IMR-90 (cell line): Measurements from ENCODE around the gene SFTPD. TPM values are rescaled to one million over a fixed set of nuclear protein-coding genes. Genes with fewer than 3 reads are reported as not detected.

Experiments used
- ATAC-seq: fragments of 200-7000 bp; cut with Tn5 transposase; 2 replicates; pipeline ENCODE4 v1.9.1; 2020; ENCODE audit warnings: low read depth, mild to moderate bottlenecking, moderate library complexity
- BruUV-seq: library from RNA; stranded (reverse); fragments of 400-500 nt; replicated peaks from 2 replicates; lab custom pipeline; 2021; lab: Mats Ljungman, UMichigan
- CTCF ChIA-PET: fragments of 300-600 bp; formaldehyde crosslinking; extraction: SDS; loops from one replicate; lab custom pipeline; 2021; ENCODE audit warnings: antibody characterized with exemption; lab: Yijun Ruan, JAX
- POLR2A ChIA-PET: fragments of 300-600 bp; sonication (Branson Sonifier 250); formaldehyde crosslinking; loops from one replicate; lab custom pipeline; 2022; ENCODE audit warnings: antibody characterized with exemption; ENCODE audit not compliant: unreplicated experiment; lab: Charles Lee
- DNase-seq: peaks from one replicate; pipeline ENCODE4 v3.0.0; 2013
- H2AFZ ChIP-seq: replicated peaks from 2 replicates; pipeline ENCODE3; 2013; ENCODE audit warnings: low read length, mild to moderate bottlenecking; ENCODE audit not compliant: poor library complexity
- H2AK5ac ChIP-seq: 2 replicates; pipeline ENCODE4 v1.6.1; 2013; ENCODE audit warnings: low read depth, low read length, inconsistent platforms
- H2AK9ac ChIP-seq: replicated peaks from 2 replicates; pipeline ENCODE3; 2013; ENCODE audit warnings: mild to moderate bottlenecking, low read depth, low read length, moderate library complexity; ENCODE audit not compliant: poor library complexity
- H2BK120ac ChIP-seq: 2 replicates; pipeline ENCODE4 v1.6.1; 2013; ENCODE audit warnings: low read depth, low read length, inconsistent platforms
- H2BK15ac ChIP-seq: 3 replicates; pipeline ENCODE4 v1.6.1; 2013; ENCODE audit warnings: low read depth, low read length, inconsistent platforms
- H2BK20ac ChIP-seq: 2 replicates; pipeline ENCODE4 v1.6.1; 2013; ENCODE audit warnings: low read depth, mild to moderate bottlenecking, inconsistent platforms, low read length, moderate library complexity
- H2BK5ac ChIP-seq: 2 replicates; pipeline ENCODE4 v1.6.1; 2013; ENCODE audit warnings: mild to moderate bottlenecking, low read depth, low read length, inconsistent platforms; ENCODE audit not compliant: poor library complexity, severe bottlenecking
- H3K14ac ChIP-seq: replicated peaks from 2 replicates; pipeline ENCODE4 v1.6.1; 2013; ENCODE audit warnings: low read depth, low read length, inconsistent platforms
- H3K18ac ChIP-seq: 2 replicates; pipeline ENCODE4 v1.6.1; 2013; ENCODE audit warnings: low read depth, low read length, control low read depth
- H3K23ac ChIP-seq: 2 replicates; pipeline ENCODE4 v1.6.1; 2013; ENCODE audit warnings: low read depth, low read length, inconsistent platforms
- H3K27ac ChIP-seq: 2 replicates; pipeline ENCODE4 v1.5.1; 2013; ENCODE audit warnings: mild to moderate bottlenecking, control low read depth, low read length; ENCODE audit not compliant: insufficient read depth
- H3K27me3 ChIP-seq: 2 replicates; pipeline ENCODE4 v1.6.1; 2013; ENCODE audit warnings: low read length; ENCODE audit not compliant: control insufficient read depth, insufficient read depth
- H3K36me3 ChIP-seq: 2 replicates; pipeline ENCODE4 v1.6.1; 2013; ENCODE audit warnings: low read length, mixed read lengths; ENCODE audit not compliant: control insufficient read depth, insufficient read depth
- H3K4ac ChIP-seq: 2 replicates; pipeline ENCODE4 v1.6.1; 2013; ENCODE audit warnings: low read depth, low read length, inconsistent platforms
- H3K4me1 ChIP-seq: 2 replicates; pipeline ENCODE4 v1.6.1; 2013; ENCODE audit warnings: low read length, mixed read lengths; ENCODE audit not compliant: control insufficient read depth, insufficient read depth
- H3K4me2 ChIP-seq: 2 replicates; pipeline ENCODE4 v1.6.1; 2013; ENCODE audit warnings: low read depth, mild to moderate bottlenecking, control low read depth, low read length, moderate library complexity
- H3K4me3 ChIP-seq: 2 replicates; pipeline ENCODE4 v1.5.1; 2013; ENCODE audit warnings: low read depth, mild to moderate bottlenecking, control low read depth, low read length, moderate library complexity; ENCODE audit not compliant: insufficient read depth
- H3K56ac ChIP-seq: 2 replicates; pipeline ENCODE4 v1.6.1; 2013; ENCODE audit warnings: low read length, inconsistent platforms; ENCODE audit not compliant: insufficient read depth; ENCODE audit errors: extremely low read depth
- H3K79me1 ChIP-seq, 2 experiments: 2 replicates each; pipeline ENCODE4 v1.6.1; 2013; ENCODE audit warnings: low read length in 2 of 2, inconsistent platforms in 1 of 2, low read depth in 1 of 2
- H3K9ac ChIP-seq: 2 replicates; pipeline ENCODE4 v1.6.1; 2013; ENCODE audit warnings: low read depth, low read length, control low read depth
- H3K9me1 ChIP-seq: 2 replicates; pipeline ENCODE4 v1.6.1; 2013; ENCODE audit warnings: low read length, inconsistent platforms; ENCODE audit not compliant: insufficient read depth
- H3K9me3 ChIP-seq: 2 replicates; pipeline ENCODE4 v1.6.1; 2013; ENCODE audit warnings: low read length; ENCODE audit not compliant: control insufficient read depth, insufficient read depth
- H4K20me1 ChIP-seq: 2 replicates; pipeline ENCODE4 v1.6.1; 2013; ENCODE audit warnings: low read length, inconsistent platforms; ENCODE audit not compliant: insufficient read depth
- H4K5ac ChIP-seq: 2 replicates; pipeline ENCODE4 v1.6.1; 2013; ENCODE audit warnings: mild to moderate bottlenecking, low read depth, low read length, control low read depth
- H4K8ac ChIP-seq, 2 experiments: 2 replicates each; pipeline ENCODE4 v1.6.1; 2013; ENCODE audit warnings: low read depth in 2 of 2, low read length in 2 of 2, control low read depth in 1 of 2, inconsistent platforms in 1 of 2
- H4K91ac ChIP-seq: 2 replicates; pipeline ENCODE4 v1.6.1; 2013; ENCODE audit warnings: low read depth, low read length, inconsistent platforms; ENCODE audit not compliant: insufficient read depth
- ELK1 ChIP-seq: fragments of 150-350 bp; IDR thresholded peaks from 2 replicates; pipeline ENCODE4 v1.6.1; 2016; ENCODE audit warnings: low read depth, mild to moderate bottlenecking, low read length, moderate library complexity, borderline replicate concordance
- FOS ChIP-seq: fragments of 150-350 bp; IDR thresholded peaks from 2 replicates; pipeline ENCODE4 v1.6.1; 2016; ENCODE audit warnings: low read depth, low read length
- NFE2L2 ChIP-seq: fragments of 150-350 bp; IDR thresholded peaks from 2 replicates; pipeline ENCODE4 v1.6.1; 2016; ENCODE audit warnings: low read depth, mild to moderate bottlenecking, low read length
- POLR2A ChIP-seq: IDR thresholded peaks from 2 replicates; pipeline ENCODE4 v1.6.1; 2012; ENCODE audit warnings: mild to moderate bottlenecking, low read depth, low read length
- RFX5 ChIP-seq: IDR thresholded peaks from 2 replicates; pipeline ENCODE4 v1.8.0; 2012; ENCODE audit warnings: low read depth, mild to moderate bottlenecking, low read length, moderate library complexity
- WGBS, 2 experiments: methylation state at CpG; one replicate each; pipeline versions ENCODE4 v1.1.5 to v1.1.7; 2013; ENCODE audit warnings: missing lambda C conversion rate in 2 of 2; ENCODE audit not compliant: insufficient read length in 1 of 2; ENCODE audit errors: extremely low coverage in 2 of 2; 5-methylcytosine and 5-hydroxymethylcytosine counted together
- dilution Hi-C: fragments of 300-500 bp; cut with HindIII; formaldehyde crosslinking; loops from one replicate; pipeline ENCODE4 v1.14.3; 2018; ENCODE audit warnings: low sequenced_read_pairs; ENCODE audit not compliant: unreplicated experiment
- in situ Hi-C: fragments of 300-500 bp; cut with MboI; formaldehyde crosslinking; loops from 3 replicates; pipeline ENCODE4 v1.14.3; 2019; ENCODE audit warnings: low sequenced_read_pairs, inconsistent platforms, mixed read lengths
- intact Hi-C: fragments of 100-400 bp; cut with micrococcal nuclease; formaldehyde crosslinking; loops from 2 replicates; pipeline ENCODE4 v1.10.0; 2022
- polyA plus RNA-seq, 3 experiments: library from polyadenylated mRNA; depleted of rRNA; stranded (reverse); fragments of >200 nt; gene quantifications; 2 replicates each; pipeline ENCODE4 v1.2.3, GENCODE V29; 2012; ENCODE audit warnings: low replicate concordance in 1 of 3
- total RNA-seq: library from RNA; depleted of rRNA; stranded (reverse); fragments of >200 nt; gene quantifications from 2 replicates; pipeline ENCODE4 v1.2.3, GENCODE V29; 2012

Gene SFTPD
- total and polyA plus RNA-seq, 2 of the 4 experiments (the other 2 are of a cell fraction) = not detected

GRCh38 chr10:79926037-79926436 is 22.9 kb downstream of the SFTPD start:
- H4K8ac ChIP-seq = no peak overlapping the region
- TF ChIP-seq NFE2L2 (no peak), FOS (no peak), RFX5 (no peak), ELK1 (no peak), POLR2A (no peak)
- no peak overlapping the region for H4K91ac ChIP-seq
- H3K36me3 ChIP-seq = no peaks in the 10 kb centered on the region
- H2AK5ac ChIP-seq = no peak overlapping the region
- H3K56ac ChIP-seq = no peak overlapping the region
- intact Hi-C loops = no loop called here
- H2BK15ac ChIP-seq = no peak overlapping the region
- no peak overlapping the region for H3K9ac ChIP-seq
- H3K23ac ChIP-seq = no peak overlapping the region
- H4K20me1 ChIP-seq = no peaks in the 10 kb centered on the region
- no peak overlapping the region for H2BK5ac ChIP-seq
- H2BK120ac ChIP-seq = no peak overlapping the region
- H2AFZ ChIP-seq = no peak overlapping the region
- H3K4me3 ChIP-seq = no peak overlapping the region
- H2AK9ac ChIP-seq = no peak overlapping the region
- in situ Hi-C loops = loop anchor here (10.0 kb wide), 1 partner anchor 551 kb away; no protein-coding TSS in a partner anchor
- no peak for ATAC-seq
- H3K9me1 ChIP-seq = no peaks in the 10 kb centered on the region
- H3K79me1 ChIP-seq = no peaks in the 10 kb centered on the region
- no peak overlapping the region for H2BK20ac ChIP-seq
- dilution Hi-C loops = no loop called here
- no peak for DNase-seq
- no peak overlapping the region for H3K27ac ChIP-seq
- no peak overlapping the region for H4K5ac ChIP-seq
- CTCF ChIA-PET = interaction anchor here (0.6 to 0.9 kb wide), 2 partner anchors 147 to 343 kb away, joined by 3 read pairs; no protein-coding TSS in a partner anchor
- H3K27me3 ChIP-seq = peaks cover 16% of the 10 kb centered on the region
- no peak overlapping the region for H3K14ac ChIP-seq
- no TSS peak for BruUV-seq
- POLR2A ChIA-PET = no interaction called here
- H3K9me3 ChIP-seq = no peaks in the 10 kb centered on the region
- H3K4me2 ChIP-seq = no peak overlapping the region
- no peaks in the 10 kb centered on the region for H3K4me1 ChIP-seq
- WGBS, 2 experiments = no CpG with 5 or more reads among the region's 7 CpGs
- no peak overlapping the region for H3K18ac ChIP-seq
- no peak overlapping the region for H3K4ac ChIP-seq
